RCC 7860 (cell line): Measurements from ENCODE around the gene ARHGEF7.
"Not testable (repeated sequence)": the region's sequence is repeated elsewhere in the genome, so short reads cannot be mapped to it uniquely, and the experiment has no call there.

ENCODE experiments used
- DNase-seq: peaks from one replicate; pipeline ENCODE4 v3.0.0-alpha.2; 2015; ENCODE audit warnings: low spot score
- FAIRE-seq: peaks from 2 replicates; lab custom pipeline; 2012; peaks lifted over from hg19 to GRCh38; lab: Jason Lieb, UNC

ARHGEF7 gene

GRCh38 chr13:111115061-111115964 is at the start of gene ARHGEF7:
ARHGEF7 (plus strand) TSS chr13:111115310; CDS start chr13:111115527, 217 bp downstream.
- DNase-seq (no peak), FAIRE-seq (no peak)

- no peak for FAIRE-seq
- DNase-seq, result no peak
Observed at GRCh38 chr13:111065698-111066097, 49.4 kb upstream of the ARHGEF7 start.

- no peak for DNase-seq
- FAIRE-seq, result no peak
Observed at GRCh38 chr13:111066544-111066943, 48.6 kb upstream of the ARHGEF7 start.

- no peak for DNase-seq
- no peak for FAIRE-seq
Observed at GRCh38 chr13:111068009-111068350, 47.1 kb upstream of the ARHGEF7 start.

GRCh38 chr13:111071120-111071519 is 44.0 kb upstream of the ARHGEF7 start:
- FAIRE-seq, DNase-seq: not testable (repeated sequence)

GRCh38 chr13:111071526-111071925 is 43.6 kb upstream of the ARHGEF7 start:
- not testable (repeated sequence) for DNase-seq, FAIRE-seq

- FAIRE-seq, result no peak
- DNase-seq, result no peak
Observed at GRCh38 chr13:111074826-111075225, 40.3 kb upstream of the ARHGEF7 start.

GRCh38 chr13:111076155-111077013 is 38.7 kb upstream of the ARHGEF7 start:
- FAIRE-seq (no peak), DNase-seq (no peak)

- DNase-seq, result no peak
- no peak for FAIRE-seq
Observed at GRCh38 chr13:111079375-111079774, 35.7 kb upstream of the ARHGEF7 start.

GRCh38 chr13:111080642-111081041 is 34.5 kb upstream of the ARHGEF7 start:
- FAIRE-seq (no peak), DNase-seq (no peak)

- DNase-seq (no peak), FAIRE-seq (no peak)
Observed at GRCh38 chr13:111082240-111082639, 32.9 kb upstream of the ARHGEF7 start.

- FAIRE-seq, result not testable (repeated sequence)
Observed at GRCh38 chr13:111082769-111083168, 32.3 kb upstream of the ARHGEF7 start.

GRCh38 chr13:111083693-111084092 is 31.4 kb upstream of the ARHGEF7 start:
- DNase-seq, FAIRE-seq: not testable (repeated sequence)

More at GRCh38 chr13:111082769-111083168, 32.3 kb upstream of the ARHGEF7 start:
- DNase-seq, result not testable (repeated sequence)

GRCh38 chr13:111090169-111090568 is 24.9 kb upstream of the ARHGEF7 start:
- no peak for FAIRE-seq
- no peak for DNase-seq

GRCh38 chr13:111092685-111093084 is 22.4 kb upstream of the ARHGEF7 start:
- no peak for DNase-seq
- no peak for FAIRE-seq

GRCh38 chr13:111093136-111093535 is 22.0 kb upstream of the ARHGEF7 start:
- FAIRE-seq, result no peak

GRCh38 chr13:111093634-111094033 is 21.5 kb upstream of the ARHGEF7 start:
- no peak for FAIRE-seq
- no peak for DNase-seq

More at GRCh38 chr13:111093136-111093535, 22.0 kb upstream of the ARHGEF7 start:
- no peak for DNase-seq

GRCh38 chr13:111095031-111095840 is 19.9 kb upstream of the ARHGEF7 start:
- FAIRE-seq (no peak), DNase-seq (no peak)

- no peak for FAIRE-seq
Observed at GRCh38 chr13:111095911-111096501, 19.1 kb upstream of the ARHGEF7 start.

GRCh38 chr13:111099290-111099689 is 15.8 kb upstream of the ARHGEF7 start:
- no peak for FAIRE-seq
- no peak for DNase-seq

More at GRCh38 chr13:111095911-111096501, 19.1 kb upstream of the ARHGEF7 start:
- no peak for DNase-seq
